Measurements from ENCODE around the gene HMX2.
A peak's percentile ranks its signal among the peaks of the same experiment; 100 is the strongest.

The HMX2 gene

GRCh38 chr10:123154092-123154710 is 6.3 kb downstream of the HMX2 start, which contains the start of gene BUB3:
BUB3 (plus strand) TSS chr10:123154402; CDS start chr10:123154918, 516 bp downstream.
- H3K4me3 ChIP-seq (ENCODE audit: low read length) = peak within 1 kb of the TSS; percentile 96
- TF ChIP-seq CTCF (IDR thresholded peaks at IDR 0.05; ENCODE audit: insufficient read depth, low read depth, low read length, missing control alignments) = peak; percentile 19
- DNase-seq (ENCODE audit: low read depth) = peak; percentile 100

GRCh38 chr10:123154711-123155505 is 7.0 kb downstream of the HMX2 start:
- DNase-seq (ENCODE audit: low read depth) = peak; percentile 66
- TF ChIP-seq CTCF (IDR thresholded peaks at IDR 0.05; ENCODE audit: insufficient read depth, low read depth, low read length, missing control alignments) = no peak
- H3K4me3 ChIP-seq (ENCODE audit: low read length) = peak overlapping the region; percentile 96

- peak; percentile 43 for DNase-seq (ENCODE audit: low read depth)
- peak overlapping the region; percentile 96 for H3K4me3 ChIP-seq (ENCODE audit: low read length)
- no peak for TF ChIP-seq CTCF (IDR thresholded peaks at IDR 0.05; ENCODE audit: insufficient read depth, low read depth, low read length, missing control alignments)
These were observed 8.1 kb downstream of the HMX2 start for GRCh38 chr10:123156078-123156477.

- peak; percentile 80 for DNase-seq (ENCODE audit: low read depth)
- TF ChIP-seq CTCF (IDR thresholded peaks at IDR 0.05; ENCODE audit: insufficient read depth, low read depth, low read length, missing control alignments) = no peak
- H3K4me3 ChIP-seq (ENCODE audit: low read length) = no peak overlapping the region
These were observed 9.3 kb downstream of the HMX2 start for GRCh38 chr10:123157210-123157609.

- no peak for TF ChIP-seq CTCF (IDR thresholded peaks at IDR 0.05; ENCODE audit: insufficient read depth, low read depth, low read length, missing control alignments)
- no peak for DNase-seq (ENCODE audit: low read depth)
- no peak overlapping the region for H3K4me3 ChIP-seq (ENCODE audit: low read length)
These were observed 10.7 kb downstream of the HMX2 start for GRCh38 chr10:123158682-123159081.

- H3K4me3 ChIP-seq (ENCODE audit: low read length) = no peak overlapping the region
- no peak for DNase-seq (ENCODE audit: low read depth)
- no peak for TF ChIP-seq CTCF (IDR thresholded peaks at IDR 0.05; ENCODE audit: insufficient read depth, low read depth, low read length, missing control alignments)
These were observed 12.5 kb downstream of the HMX2 start for GRCh38 chr10:123160311-123160980.

Data from epithelial cell of esophagus (primary cell).